H54 (cell line): ENCODE data around the gene PPP6R3.

Source experiments
- DNase-seq: peaks from one replicate; pipeline ENCODE4 v3.0.0; 2011; ENCODE audit warnings: low spot score, mixed read lengths; ENCODE audit not compliant: insufficient read length
- FAIRE-seq: peaks from 3 replicates; lab custom pipeline; 2011; peaks lifted over from hg19 to GRCh38; lab: Jason Lieb, UNC
- POLR2A ChIP-seq: IDR thresholded peaks from 2 replicates; pipeline ENCODE4 v1.6.1; 2011; ENCODE audit warnings: low read depth, mild to moderate bottlenecking, low read length

Gene PPP6R3

GRCh38 chr11:68641880-68642279 is 181.3 kb downstream of the PPP6R3 start:
- TF ChIP-seq POLR2A, result no peak
- FAIRE-seq (no peak), DNase-seq (no peak)

GRCh38 chr11:68643585-68643984 is 183.0 kb downstream of the PPP6R3 start:
- TF ChIP-seq POLR2A, result no peak
- FAIRE-seq, result no peak
- DNase-seq, result no peak

DNA sequence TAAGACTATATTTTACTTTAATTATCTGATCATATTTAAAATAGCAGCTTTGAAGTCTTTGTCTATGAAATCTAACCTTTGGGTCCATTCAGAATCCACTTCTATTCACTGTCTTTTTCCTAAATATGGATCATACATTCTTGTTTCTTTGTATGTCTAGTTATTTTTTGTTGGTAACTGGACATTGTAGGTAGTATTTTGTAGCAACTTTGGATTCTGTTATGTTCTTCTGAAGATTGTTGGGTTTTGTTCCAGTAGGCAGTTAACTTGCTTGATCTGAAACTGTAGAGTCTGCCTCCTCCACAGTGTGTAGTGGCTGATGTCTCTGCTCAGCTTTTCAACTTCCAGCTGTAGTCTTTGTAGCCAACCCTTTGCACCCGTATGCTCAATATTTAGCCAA is 186.3 kb downstream of the PPP6R3 start:
- no peak for FAIRE-seq
- no peak for TF ChIP-seq POLR2A
- no peak for DNase-seq

DNA sequence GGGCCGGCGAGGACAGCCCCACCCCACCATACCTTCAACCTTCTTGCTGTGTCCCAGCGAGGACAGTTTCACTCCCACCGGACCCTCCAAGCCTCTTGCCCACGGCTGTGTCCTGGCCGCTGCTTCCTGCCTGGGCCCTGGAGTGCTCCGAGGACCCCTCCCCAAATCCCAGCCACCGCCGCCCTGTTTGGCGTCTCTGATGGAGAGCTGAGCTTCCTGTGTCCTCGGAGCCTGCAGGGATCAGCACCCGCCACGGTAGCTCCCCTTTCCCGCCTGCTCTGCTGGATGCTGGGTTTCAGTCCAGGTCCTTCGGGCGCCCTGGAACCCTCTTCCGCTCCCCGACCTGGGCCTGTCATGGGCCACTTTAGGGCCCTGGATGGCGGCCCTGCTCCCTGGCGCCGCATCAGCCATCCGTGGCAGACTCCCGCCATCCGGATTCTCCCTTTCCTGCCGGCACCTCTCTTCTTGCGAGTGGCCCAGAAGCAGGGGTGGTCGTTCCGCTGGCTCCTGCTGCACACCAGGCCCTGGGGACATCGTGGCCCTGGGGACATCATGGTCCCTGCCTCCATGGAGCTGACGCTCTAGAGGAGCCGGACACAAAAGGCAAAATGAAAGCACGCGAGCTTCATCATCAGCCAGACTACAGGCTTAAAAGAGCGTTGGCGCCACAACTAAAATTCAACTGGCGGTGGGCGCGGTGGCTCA is 189.5 kb downstream of the PPP6R3 start:
- TF ChIP-seq POLR2A, result no peak
- DNase-seq (no peak), FAIRE-seq (no peak)

DNA sequence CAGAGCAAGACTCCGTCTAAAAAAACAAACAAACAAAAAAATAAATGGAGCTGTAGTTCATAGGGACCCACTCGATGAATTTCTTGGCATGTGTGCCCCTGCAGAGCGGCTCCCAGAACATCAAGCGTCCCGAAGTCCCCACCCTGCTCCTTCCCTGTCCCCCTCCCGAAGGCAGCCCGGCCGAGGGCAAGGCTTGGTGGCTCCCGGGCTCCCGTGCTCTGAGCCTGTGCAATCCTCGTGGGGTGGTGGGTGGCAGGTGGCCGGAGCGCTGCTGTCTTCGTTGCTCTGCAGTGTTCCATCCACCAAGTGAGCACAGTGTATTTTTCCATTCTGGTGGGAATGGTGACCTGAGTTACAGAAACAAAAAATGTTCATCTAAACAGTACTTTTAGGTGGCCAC is 190.2 kb downstream of the PPP6R3 start:
- FAIRE-seq, result no peak
- no peak for DNase-seq
- TF ChIP-seq POLR2A, result no peak

DNA sequence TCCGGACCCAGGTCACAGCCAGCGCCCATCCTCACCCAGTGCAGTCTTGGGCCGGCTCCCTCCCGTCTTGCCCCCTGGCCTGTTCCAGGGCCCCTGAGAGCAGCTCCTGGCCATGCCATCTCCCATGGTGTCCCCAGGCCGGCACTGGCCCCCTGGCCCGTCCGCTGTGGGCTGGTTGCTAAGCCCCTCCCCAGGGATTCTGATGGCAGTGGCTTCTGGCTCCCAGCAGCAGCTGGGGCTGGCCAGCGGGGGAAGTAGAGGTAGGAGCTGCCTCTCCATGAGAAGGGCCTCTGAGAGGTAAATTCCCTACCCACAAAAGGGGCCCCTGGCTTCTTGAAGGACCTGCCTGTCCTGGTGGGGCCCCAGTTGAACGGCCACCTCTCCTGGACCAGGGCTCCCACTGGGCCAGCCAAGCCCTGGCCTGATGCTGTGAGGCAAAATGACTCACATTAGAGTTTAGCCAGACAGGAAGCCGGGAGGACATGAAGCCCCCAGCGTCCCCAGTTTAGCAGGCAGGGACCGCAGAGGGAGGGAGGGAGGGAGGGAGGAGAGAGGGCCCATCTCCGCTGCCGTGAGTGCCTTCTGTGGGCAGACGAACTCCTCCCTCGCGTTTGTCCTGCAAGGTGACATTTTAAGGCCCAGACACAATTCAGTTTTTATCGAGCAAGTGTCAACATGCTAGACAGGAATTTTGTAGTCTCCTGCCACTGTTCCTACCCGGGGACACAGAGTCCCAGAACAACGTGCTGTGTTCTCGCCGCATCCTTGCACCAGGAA is 190.8 kb downstream of the PPP6R3 start:
- no peak for DNase-seq
- FAIRE-seq, result no peak
- TF ChIP-seq POLR2A, result no peak

DNA sequence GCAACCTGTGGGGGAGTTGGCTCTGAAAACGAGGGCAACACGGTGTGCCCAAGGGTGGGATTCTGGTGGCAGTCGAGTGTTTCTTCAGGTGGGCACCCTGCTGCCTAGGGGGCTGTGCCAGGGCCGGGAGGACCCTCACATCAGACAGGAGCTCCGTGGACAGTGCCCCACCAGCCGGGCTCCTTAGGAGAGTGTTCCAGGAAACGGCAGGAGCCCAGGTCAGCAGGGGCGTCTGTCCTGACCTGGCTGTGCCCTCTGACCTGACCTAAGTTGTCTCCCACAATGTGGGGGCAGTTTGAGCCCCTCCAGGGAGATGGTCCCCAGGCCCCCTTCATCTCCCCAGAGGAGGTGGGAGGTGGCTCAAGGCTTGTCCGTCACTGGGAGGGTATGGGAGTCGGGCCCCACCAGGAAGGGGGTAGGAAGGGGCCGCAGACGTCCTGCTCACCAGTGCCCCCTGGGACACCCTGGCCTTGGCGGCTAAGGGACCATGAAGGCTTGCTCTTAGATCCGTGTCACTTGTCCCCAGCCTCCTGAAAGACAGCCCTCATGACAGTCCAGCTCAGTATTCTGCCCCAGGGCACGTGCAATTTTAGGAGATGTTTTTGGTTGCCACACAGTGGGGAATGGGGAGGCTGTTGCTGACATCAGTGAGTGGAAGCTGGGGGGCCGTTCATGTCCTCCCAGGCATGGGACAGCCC is 191.6 kb downstream of the PPP6R3 start:
- FAIRE-seq (no peak), DNase-seq (no peak)
- no peak for TF ChIP-seq POLR2A

GRCh38 chr11:68652683-68653156 is 192.2 kb downstream of the PPP6R3 start:
- FAIRE-seq, result no peak
- TF ChIP-seq POLR2A, result no peak

DNA sequence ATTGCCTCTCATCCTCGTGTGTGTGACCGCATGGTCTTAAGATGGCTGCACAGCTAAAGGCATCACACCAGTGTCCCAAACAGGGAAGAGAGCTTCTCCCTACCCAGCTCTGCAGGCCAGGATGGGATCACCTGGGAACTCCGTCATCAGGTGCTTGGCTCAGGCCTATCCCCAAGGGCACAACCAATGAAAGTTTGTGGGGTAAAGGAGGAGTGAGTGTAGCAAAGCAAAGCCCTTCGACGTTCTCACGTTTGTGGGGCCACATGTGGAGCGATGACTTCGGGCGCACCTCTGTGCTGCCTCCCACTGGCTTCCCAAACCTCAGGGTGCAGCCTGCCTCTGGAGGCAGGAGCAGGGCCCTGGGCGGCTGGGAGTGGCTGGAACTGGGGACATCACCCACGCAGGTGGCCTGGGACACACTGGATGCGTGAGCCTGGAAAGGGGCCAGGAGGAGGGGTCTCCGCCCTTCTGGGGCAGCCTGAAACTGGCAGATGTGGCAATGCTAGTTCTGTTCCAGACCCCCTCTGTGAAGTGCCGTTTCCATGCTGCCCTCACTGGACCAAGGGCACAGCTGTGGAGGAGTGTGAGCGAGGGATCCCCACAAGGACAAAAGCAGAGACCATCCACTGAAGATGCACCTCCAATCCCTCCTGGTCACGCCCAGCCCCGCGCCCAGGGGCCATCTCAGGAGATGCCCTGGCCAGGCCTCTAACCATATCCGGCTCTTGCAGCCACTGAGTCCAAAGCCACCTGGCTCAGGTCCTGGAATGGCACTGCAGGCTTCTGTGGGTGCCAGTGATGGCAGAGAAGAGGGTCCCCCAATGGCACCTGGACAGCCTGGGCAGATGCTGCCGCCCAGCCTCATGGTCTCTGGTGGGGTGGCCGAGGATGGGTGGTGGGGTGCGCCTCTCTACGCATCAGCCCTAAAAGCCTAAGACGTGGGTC is 193.2 kb downstream of the PPP6R3 start:
- no peak for TF ChIP-seq POLR2A
- DNase-seq, result no peak
- no peak for FAIRE-seq

More at GRCh38 chr11:68652683-68653156, 192.2 kb downstream of the PPP6R3 start:
- no peak for DNase-seq

DNA sequence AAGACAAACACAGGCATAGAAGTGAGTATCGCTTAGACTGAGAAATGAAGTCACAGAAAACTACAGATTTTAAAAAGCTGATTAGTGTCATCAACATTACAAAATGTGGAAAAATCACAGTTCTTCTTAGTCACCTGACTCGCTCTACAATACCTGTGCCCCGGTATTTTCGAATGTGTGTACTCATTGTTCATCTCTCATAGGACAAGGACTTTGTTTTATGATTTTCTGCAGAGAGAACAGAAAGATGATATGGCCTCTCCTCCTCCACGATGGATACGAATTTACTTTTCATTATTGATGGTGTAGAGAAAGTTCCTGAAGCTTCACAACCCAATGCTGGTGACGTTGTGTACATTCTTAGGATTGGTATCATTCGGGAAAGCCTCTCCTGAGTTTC is 194.4 kb downstream of the PPP6R3 start:
- no peak for TF ChIP-seq POLR2A
- FAIRE-seq (no peak), DNase-seq (no peak)

GRCh38 chr11:68655406-68655805 is 194.9 kb downstream of the PPP6R3 start:
- DNase-seq (no peak), FAIRE-seq (no peak)
- no peak for TF ChIP-seq POLR2A

DNA sequence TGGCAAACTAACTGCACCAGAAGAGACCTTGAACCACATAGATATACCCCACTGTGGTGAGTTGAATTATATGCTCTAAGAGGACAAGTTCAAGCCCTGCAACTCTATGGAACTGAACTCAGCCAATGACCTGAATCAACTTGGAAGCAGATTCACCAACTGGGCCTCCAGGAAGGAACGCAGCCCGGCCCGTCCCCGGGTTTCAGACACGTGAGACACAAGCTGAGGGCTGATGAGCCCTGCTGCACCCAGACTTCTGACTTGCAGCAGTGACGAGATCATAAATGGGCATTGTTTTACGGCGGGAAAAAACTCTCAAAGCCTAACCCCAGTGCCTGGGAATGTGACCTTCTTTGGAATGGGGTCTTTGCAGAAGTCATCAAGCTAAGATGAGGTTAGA is 195.3 kb downstream of the PPP6R3 start:
- FAIRE-seq (no peak), DNase-seq (no peak)
- TF ChIP-seq POLR2A, result no peak
